Esophagus squamous epithelium (tissue), 5 donors: ENCODE data around the gene POLE3. TPM values are rescaled to one million over a fixed set of nuclear protein-coding genes. Genes with fewer than 3 reads are reported as not detected.
A peak's percentile ranks its signal among the peaks of the same experiment; 100 is the strongest.
"Not testable (repeated sequence)": the region's sequence is repeated elsewhere in the genome, so short reads cannot be mapped to it uniquely, and the experiment has no call there.

Experiments
- DNase-seq: peaks from one replicate; lab custom pipeline; 2025; lab: John Stamatoyannopoulos, UW
- H3K27ac ChIP-seq, 4 donors: fragments of 200-600 bp; sonication (generic); one replicate each; pipeline ENCODE4 v1.5.1; 2016 to 2019; ENCODE audit warnings: mild to moderate bottlenecking in 1 of 4
- H3K27me3 ChIP-seq, 4 donors: fragments of 200-600 bp; sonication (generic); 1 replicate in 3 of 4; 2 replicates in 1 of 4; pipeline versions ENCODE4 v1.5.1 to v1.6.0; 2017 to 2021; ENCODE audit warnings: antibody characterized with exemption in 1 of 4
- H3K36me3 ChIP-seq, 3 donors: fragments of 200-600 bp; sonication (generic); one replicate each; pipeline ENCODE4 v1.5.1; 2016 to 2019
- H3K4me1 ChIP-seq, 3 donors: fragments of 200-600 bp; sonication (generic); one replicate each; pipeline ENCODE4 v1.5.1; 2017 to 2019
- H3K4me3 ChIP-seq, 4 donors: fragments of 200-600 bp; sonication (generic); 1 replicate in 3 of 4; 2 replicates in 1 of 4; pipeline ENCODE4 v1.5.1; 2016 to 2019; ENCODE audit warnings: mild to moderate bottlenecking in 2 of 4, moderate library complexity in 1 of 4
- H3K9me3 ChIP-seq, 3 donors: fragments of 200-600 bp; sonication (generic); one replicate each; pipeline ENCODE4 v1.5.1; 2016 to 2019
- POLR2A ChIP-seq, 4 donors: fragments of 450-650 bp; IDR thresholded peaks; one replicate each; pipeline ENCODE4 v1.6.1; 2017; ENCODE audit warnings: antibody characterized with exemption in 4 of 4, mild to moderate bottlenecking in 4 of 4, moderate library complexity in 3 of 4
- WGBS, 2 donors: methylation state at CpG; one replicate each; pipeline ENCODE4 v1.1.5; 2018; 5-methylcytosine and 5-hydroxymethylcytosine counted together
- intact Hi-C: fragments of 100-400 bp; cut with DNase I; formaldehyde crosslinking; loops from one replicate; pipeline ENCODE4 v1.15.0; 2022
- total RNA-seq, 4 donors: library from RNA; depleted of rRNA; stranded (reverse); fragments of >200 nt; gene quantifications; one replicate each; pipeline ENCODE4 v1.1.0, GENCODE V29; 2016
- TF ChIP-seq, protein P1 (sequence below), 6 experiments: fragments of 450-650 bp in 4 of 6; fragments of 200-600 bp in 2 of 6; sonication (generic) in 2 of 6; IDR thresholded peaks; one replicate each; pipeline ENCODE4 v1.5.1; 2016 to 2019; ENCODE audit warnings: antibody characterized with exemption in 6 of 6, mild to moderate bottlenecking in 4 of 6, moderate library complexity in 4 of 6
- donor health status: DM: yes; HTN: yes; CAD: no.

POLE3 gene
- total RNA-seq, 4 donors from 2014 or later, result 16.6 to 61.4 (median 51.9) TPM

DNA sequence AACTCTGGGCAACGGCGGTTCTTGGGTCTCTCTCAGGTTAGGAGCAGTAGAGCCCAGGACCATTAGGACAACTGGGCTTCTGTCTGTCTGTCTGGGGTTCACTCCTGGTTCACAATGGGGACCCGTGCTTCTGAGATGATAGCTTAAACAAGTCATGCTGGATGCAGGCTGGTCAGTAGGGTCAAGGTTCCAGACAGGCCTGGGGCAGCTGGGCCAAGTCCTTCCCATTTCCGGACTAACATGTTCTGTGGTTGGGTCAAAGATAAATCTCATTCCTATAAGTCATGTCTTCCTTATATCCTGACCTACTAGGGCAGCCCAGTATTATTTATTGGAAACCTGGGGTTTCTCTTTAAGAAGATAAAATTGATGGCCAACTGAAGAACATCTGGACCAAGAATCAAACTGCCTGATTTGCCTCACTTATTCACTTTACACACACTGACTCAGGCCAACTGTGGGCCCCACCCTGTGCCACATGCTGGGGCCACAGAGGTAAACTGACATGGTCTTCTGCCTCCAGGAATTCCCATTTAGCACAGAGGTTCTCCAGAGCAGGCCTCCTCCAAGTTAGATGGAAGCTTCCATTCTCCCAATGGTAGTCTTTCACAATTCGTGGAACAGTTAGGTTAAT is 42.0 kb downstream of the POLE3 start:
- Histone ChIP-seq H3K36me3 (peaks cover 0 to 26% (median 10%) of the 10 kb centered on the region in 3 donors), H3K27me3 (no peaks in the 10 kb centered on the region), H3K27ac (no peak overlapping the region), H3K4me3 (no peak overlapping the region), H3K9me3 (no peaks in the 10 kb centered on the region), H3K4me1 (peaks cover 0 to 3% (median 0%) of the 10 kb centered on the region in 3 donors)
- TF ChIP-seq POLR2A (IDR thresholded peaks at IDR 0.05), result no peak
- TF ChIP-seq, protein P1, sequence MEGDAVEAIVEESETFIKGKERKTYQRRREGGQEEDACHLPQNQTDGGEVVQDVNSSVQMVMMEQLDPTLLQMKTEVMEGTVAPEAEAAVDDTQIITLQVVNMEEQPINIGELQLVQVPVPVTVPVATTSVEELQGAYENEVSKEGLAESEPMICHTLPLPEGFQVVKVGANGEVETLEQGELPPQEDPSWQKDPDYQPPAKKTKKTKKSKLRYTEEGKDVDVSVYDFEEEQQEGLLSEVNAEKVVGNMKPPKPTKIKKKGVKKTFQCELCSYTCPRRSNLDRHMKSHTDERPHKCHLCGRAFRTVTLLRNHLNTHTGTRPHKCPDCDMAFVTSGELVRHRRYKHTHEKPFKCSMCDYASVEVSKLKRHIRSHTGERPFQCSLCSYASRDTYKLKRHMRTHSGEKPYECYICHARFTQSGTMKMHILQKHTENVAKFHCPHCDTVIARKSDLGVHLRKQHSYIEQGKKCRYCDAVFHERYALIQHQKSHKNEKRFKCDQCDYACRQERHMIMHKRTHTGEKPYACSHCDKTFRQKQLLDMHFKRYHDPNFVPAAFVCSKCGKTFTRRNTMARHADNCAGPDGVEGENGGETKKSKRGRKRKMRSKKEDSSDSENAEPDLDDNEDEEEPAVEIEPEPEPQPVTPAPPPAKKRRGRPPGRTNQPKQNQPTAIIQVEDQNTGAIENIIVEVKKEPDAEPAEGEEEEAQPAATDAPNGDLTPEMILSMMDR (IDR thresholded peaks at IDR 0.05), result no peak
- DNase-seq, result no peak
- WGBS, 2 donors, result 75 to 93% methylated on average over 1 to 5 of the region's 5 CpGs
- intact Hi-C loops, result no loop called here

DNA sequence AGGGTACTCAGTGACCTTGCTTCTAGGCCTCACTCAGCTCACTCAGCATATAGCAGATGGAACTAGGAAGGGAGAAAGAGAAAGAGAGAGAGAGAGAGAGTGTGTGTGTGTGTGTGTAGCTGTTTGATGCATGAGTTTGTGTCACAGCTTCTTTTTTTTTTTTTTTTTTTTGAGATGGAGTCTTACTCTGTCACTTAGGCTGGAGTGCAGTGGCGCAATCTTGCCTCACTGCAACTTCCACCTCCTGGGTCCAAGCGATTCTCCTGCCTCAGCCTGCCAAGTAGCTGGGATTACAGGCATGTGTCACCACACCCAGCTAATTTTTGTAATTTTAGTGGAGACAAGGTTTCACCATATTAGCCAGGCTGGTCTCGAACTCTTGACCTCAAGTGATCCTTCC is 44.8 kb downstream of the POLE3 start:
- H3K27ac ChIP-seq, result peak overlapping the region in 1 of 4 donors; percentile 2
- peaks cover 0 to 11% (median 0%) of the 10 kb centered on the region in 3 donors for H3K36me3 ChIP-seq
- intact Hi-C loops, DNase-seq, H3K27me3 ChIP-seq, H3K4me3 ChIP-seq, H3K9me3 ChIP-seq, H3K4me1 ChIP-seq: not testable (repeated sequence)
- 49 to 56% methylated on average over 2 to 3 of the region's 3 CpGs for WGBS, 2 donors

DNA sequence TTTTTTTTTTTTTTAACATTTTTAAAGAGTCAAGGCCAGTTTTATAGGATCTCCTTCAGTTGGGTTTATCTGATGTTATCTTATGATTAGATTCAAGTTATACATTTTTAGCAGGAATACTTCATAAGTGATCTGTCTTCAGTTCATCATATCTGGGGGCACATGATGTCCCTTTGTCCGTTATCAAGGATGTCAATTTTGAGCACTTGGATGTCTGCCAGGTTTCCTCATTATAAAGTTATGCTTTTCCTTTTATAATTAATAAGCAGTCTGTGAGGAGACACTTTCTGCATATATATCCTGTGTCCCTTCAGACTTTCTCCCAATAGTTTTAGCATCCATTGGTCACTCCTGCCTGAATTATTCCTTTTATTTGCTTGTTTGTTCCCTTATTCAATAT is 45.5 kb downstream of the POLE3 start:
- peak overlapping the region in 1 of 4 donors; percentile 2 for H3K27ac ChIP-seq
- 54 to 63% methylated on average over 1 of the region's 1 CpG for WGBS, 2 donors
- no peaks in the 10 kb centered on the region for H3K27me3 ChIP-seq
- DNase-seq, result no peak
- TF ChIP-seq, protein P1 (IDR thresholded peaks at IDR 0.05), result no peak
- no peak for TF ChIP-seq POLR2A (IDR thresholded peaks at IDR 0.05)
- H3K9me3 ChIP-seq, result no peaks in the 10 kb centered on the region
- H3K4me1 ChIP-seq, result peaks cover 0 to 6% (median 3%) of the 10 kb centered on the region in 3 donors
- H3K4me3 ChIP-seq, result no peak overlapping the region
- intact Hi-C loops, result no loop called here
- H3K36me3 ChIP-seq, result peaks cover 0 to 17% (median 0%) of the 10 kb centered on the region in 3 donors

DNA sequence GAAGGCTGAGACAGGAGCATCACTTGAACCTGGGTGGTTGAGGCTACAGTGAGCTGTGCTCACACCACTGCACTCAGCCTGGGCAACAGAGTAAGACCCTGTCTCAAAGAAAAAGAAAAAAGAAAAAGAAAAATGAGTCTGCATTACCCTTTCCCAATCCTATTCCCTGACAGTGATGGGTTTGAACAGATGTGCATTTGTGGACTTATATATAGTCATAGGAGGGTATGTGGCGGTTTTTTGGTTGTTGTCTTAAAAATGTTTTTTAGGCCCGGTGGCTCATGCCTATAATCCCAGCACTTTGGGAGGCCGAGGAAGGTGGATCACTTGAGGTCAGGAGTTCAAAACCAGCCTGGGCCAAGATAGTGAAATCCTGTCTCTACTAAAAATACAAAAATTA is 47.1 kb downstream of the POLE3 start:
- H3K36me3 ChIP-seq, result peaks cover 0 to 15% (median 0%) of the 10 kb centered on the region in 3 donors
- 83 to 93% methylated on average over 2 to 3 of the region's 3 CpGs for WGBS, 2 donors
- intact Hi-C loops, result no loop called here
- no peak for DNase-seq
- peaks cover 0 to 6% (median 3%) of the 10 kb centered on the region in 3 donors for H3K4me1 ChIP-seq
- no peaks in the 10 kb centered on the region for H3K27me3 ChIP-seq
- no peak for TF ChIP-seq POLR2A (IDR thresholded peaks at IDR 0.05)
- TF ChIP-seq, protein P1 (IDR thresholded peaks at IDR 0.05), result no peak
- H3K9me3 ChIP-seq, result no peaks in the 10 kb centered on the region
- H3K4me3 ChIP-seq, result no peak overlapping the region
- H3K27ac ChIP-seq, result no peak overlapping the region

DNA sequence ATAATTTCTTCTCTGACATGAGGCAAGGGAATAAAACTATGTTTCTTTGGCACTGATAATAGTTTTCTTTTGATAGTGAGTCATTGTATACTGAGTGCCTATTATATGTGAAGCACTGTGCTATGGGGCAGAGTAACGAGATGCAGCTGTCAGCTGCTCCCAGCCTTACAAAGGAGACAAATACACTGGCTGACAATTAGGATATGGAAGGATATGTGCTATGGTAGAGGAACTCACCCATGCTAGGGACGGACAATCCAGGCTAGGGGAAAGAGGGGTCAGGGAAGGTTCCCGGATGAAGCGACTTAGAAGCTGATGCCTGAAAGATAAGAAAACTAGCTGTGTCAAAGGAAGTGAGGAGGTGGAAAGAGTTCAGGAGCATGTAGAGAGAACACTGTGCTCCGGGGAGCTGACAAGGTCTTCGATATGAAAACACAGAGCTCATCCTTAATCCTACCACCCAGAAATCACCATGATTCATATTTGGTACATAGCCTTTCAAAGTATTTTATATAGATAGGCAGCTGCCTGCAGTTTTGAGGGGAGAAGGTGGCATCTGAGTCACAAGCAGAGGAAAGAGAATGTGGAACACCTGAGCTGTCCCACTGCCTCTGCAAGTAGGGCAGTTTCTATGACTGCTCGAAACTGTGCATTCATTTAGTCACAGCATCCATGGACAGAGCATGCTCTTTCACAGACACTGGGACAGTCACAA is 49.0 kb downstream of the POLE3 start:
- intact Hi-C loops, result no loop called here
- WGBS, 2 donors, result 48 to 55% methylated on average over 7 of the region's 7 CpGs
- H3K9me3 ChIP-seq, result no peaks in the 10 kb centered on the region

More for the DNA sequence above, 49.0 kb downstream of the POLE3 start:
- Histone ChIP-seq H3K36me3 (peaks cover 0 to 20% (median 0%) of the 10 kb centered on the region in 3 donors), H3K27me3 (no peaks in the 10 kb centered on the region), H3K4me1 (peaks cover 0 to 6% (median 3%) of the 10 kb centered on the region in 3 donors), H3K27ac (no peak overlapping the region), H3K4me3 (no peak overlapping the region)
- DNase-seq, result no peak
- TF ChIP-seq, protein P1 (IDR thresholded peaks at IDR 0.05), result no peak
- TF ChIP-seq POLR2A (IDR thresholded peaks at IDR 0.05), result no peak
